DMS153 treated with DMSO at 0.1 percent for 48 hours (cell line): ENCODE measurements around the gene MLXIPL.
A peak's percentile ranks its signal among the peaks of the same experiment; 100 is the strongest.
"Not testable (repeated sequence)": the region's sequence is repeated elsewhere in the genome, so short reads cannot be mapped to it uniquely, and the experiment has no call there.

Experiments
- DNase-seq: peaks from one replicate; lab custom pipeline; 2025; ENCODE audit not compliant: unreplicated experiment; lab: John Stamatoyannopoulos, UW

The MLXIPL gene

GRCh38 chr7:73614937-73615336, 9.4 kb downstream of the MLXIPL start:
- not testable (repeated sequence) for DNase-seq

GRCh38 chr7:73613954-73614735, 10.2 kb downstream of the MLXIPL start:
- no peak for DNase-seq

- peak; percentile 16 for DNase-seq
These were observed 11.6 kb downstream of the MLXIPL start for GRCh38 chr7:73612598-73613269.

GRCh38 chr7:73611017-73611555, 13.2 kb downstream of the MLXIPL start:
- no peak for DNase-seq

GRCh38 chr7:73610105-73610504, 14.2 kb downstream of the MLXIPL start:
- no peak for DNase-seq

GRCh38 chr7:73607692-73607983, 16.7 kb downstream of the MLXIPL start:
- not testable (repeated sequence) for DNase-seq

GRCh38 chr7:73606801-73607691, 17.3 kb downstream of the MLXIPL start:
- DNase-seq: no peak

- no peak for DNase-seq
These were observed 18.6 kb downstream of the MLXIPL start for GRCh38 chr7:73605601-73606220.

- DNase-seq: no peak
These were observed 21.3 kb downstream of the MLXIPL start for GRCh38 chr7:73602721-73603651.

GRCh38 chr7:73599916-73600315, 24.4 kb downstream of the MLXIPL start:
- no peak for DNase-seq

GRCh38 chr7:73599151-73599882, 25.0 kb downstream of the MLXIPL start:
- no peak for DNase-seq

GRCh38 chr7:73597978-73598782, 26.1 kb downstream of the MLXIPL start:
- DNase-seq: no peak

- DNase-seq: no peak
These were observed 27.9 kb downstream of the MLXIPL start for GRCh38 chr7:73596191-73597065.

- DNase-seq: no peak
These were observed 29.0 kb downstream of the MLXIPL start for GRCh38 chr7:73595358-73595757.

- DNase-seq: no peak
These were observed 30.9 kb downstream of the MLXIPL start for GRCh38 chr7:73593207-73594045.

- DNase-seq: no peak
These were observed 37.4 kb downstream of the MLXIPL start for GRCh38 chr7:73586911-73587310.

- no peak for DNase-seq
These were observed 39.1 kb downstream of the MLXIPL start for GRCh38 chr7:73585196-73585595.
